K562 (cell line): ENCODE data around the gene LRRC25. TPM values are rescaled to one million over a fixed set of nuclear protein-coding genes. Genes with fewer than 3 reads are reported as not detected.
A peak's percentile ranks its signal among the peaks of the same experiment; 100 is the strongest.

ENCODE experiments used
- BRD4 ChIP-seq: fragments of 200-600 bp; sonication (generic); IDR thresholded peaks from 2 replicates; pipeline ENCODE4 v1.6.1; 2017; ENCODE audit warnings: inconsistent platforms
- CBX3 ChIP-seq, 2 experiments: IDR thresholded peaks; 1 replicate in 1 of 2; 2 replicates in 1 of 2; pipeline ENCODE4 v1.6.1; 2012; ENCODE audit warnings: inconsistent platforms in 2 of 2, low read length in 2 of 2, borderline replicate concordance in 1 of 2, control low read depth in 1 of 2
- CHCHD3 ChIP-seq: fragments of 250-450 bp; sonication (Bioruptor Pico); IDR thresholded peaks from 2 replicates; pipeline ENCODE4 v2.1.2; 2022; ENCODE audit warnings: mild to moderate bottlenecking
- ESRRB ChIP-seq: fragments of 250-450 bp; sonication (Bioruptor Pico); IDR thresholded peaks from 2 replicates; pipeline ENCODE4 v1.5.0; 2020; ENCODE audit warnings: mild to moderate bottlenecking, moderate library complexity, borderline replicate concordance
- ETV5 ChIP-seq: sonication (generic); formaldehyde crosslinking; IDR thresholded peaks from 2 replicates; pipeline ENCODE4 v1.4.0; 2020; ENCODE audit warnings: low read depth, mild to moderate bottlenecking, missing genetic modification reagents
- FIP1L1 ChIP-seq: fragments of 200-400 bp; formaldehyde crosslinking; IDR thresholded peaks from 2 replicates; pipeline ENCODE4 v1.6.1; 2018; ENCODE audit warnings: mild to moderate bottlenecking, low read depth, low read length; ENCODE audit not compliant: poor library complexity, severe bottlenecking
- HDAC3 ChIP-seq: fragments of 450-650 bp; IDR thresholded peaks from 2 replicates; pipeline ENCODE4 v1.6.1; 2018; ENCODE audit warnings: borderline replicate concordance, mild to moderate bottlenecking, moderate library complexity; ENCODE audit not compliant: partially characterized antibody
- HMG20B ChIP-seq: fragments of 250-450 bp; sonication (Bioruptor Pico); IDR thresholded peaks from 2 replicates; pipeline ENCODE4 v1.5.0; 2021; ENCODE audit warnings: mild to moderate bottlenecking
- KHSRP ChIP-seq: fragments of 450-650 bp; IDR thresholded peaks from 2 replicates; pipeline ENCODE4 v1.6.1; 2017
- NFATC3 ChIP-seq: fragments of 450-650 bp; IDR thresholded peaks from 2 replicates; pipeline ENCODE4 v1.6.1; 2017; ENCODE audit warnings: mild to moderate bottlenecking
- PCBP1 ChIP-seq: fragments of 200-400 bp; formaldehyde crosslinking; IDR thresholded peaks from 2 replicates; pipeline ENCODE4 v1.6.1; 2018; ENCODE audit warnings: mild to moderate bottlenecking, low read depth, low read length; ENCODE audit not compliant: poor library complexity, severe bottlenecking
- PML ChIP-seq: IDR thresholded peaks from 2 replicates; pipeline ENCODE4 v1.6.1; 2012; ENCODE audit warnings: low read length, inconsistent platforms
- PRMT5 ChIP-seq: sonication (generic); formaldehyde crosslinking; IDR thresholded peaks from 2 replicates; pipeline ENCODE4 v1.5.0; 2020; ENCODE audit warnings: missing genetic modification reagents
- RBM15 ChIP-seq: fragments of 200-400 bp; formaldehyde crosslinking; IDR thresholded peaks from 2 replicates; pipeline ENCODE4 v1.6.1; 2018; ENCODE audit warnings: mild to moderate bottlenecking, low read length, moderate library complexity; ENCODE audit not compliant: insufficient read depth
- STAT5A ChIP-seq: IDR thresholded peaks from 2 replicates; pipeline ENCODE4 v1.6.1; 2012; ENCODE audit warnings: low read length, inconsistent platforms, borderline replicate concordance
- TEAD4 ChIP-seq, 2 experiments: sonication (generic) in 1 of 2; formaldehyde crosslinking in 1 of 2; IDR thresholded peaks; 2 replicates each; pipeline versions ENCODE4 v1.6.1 to v1.8.0; 2012 to 2022; ENCODE audit warnings: borderline replicate concordance in 1 of 2, inconsistent platforms in 1 of 2, low read length in 1 of 2, mild to moderate bottlenecking in 1 of 2, missing genetic modification reagents in 1 of 2
- TSC22D4 ChIP-seq: fragments of 450-650 bp; IDR thresholded peaks from 2 replicates; pipeline ENCODE4 v1.6.1; 2016; ENCODE audit warnings: missing genetic modification characterization, missing biosample characterization, control low read depth
- XRCC3 ChIP-seq: fragments of 450-650 bp; IDR thresholded peaks from 2 replicates; pipeline ENCODE4 v1.6.1; 2017; ENCODE audit warnings: mild to moderate bottlenecking, moderate library complexity
- ZNF354B ChIP-seq: fragments of 250-450 bp; sonication (Bioruptor Pico); IDR thresholded peaks from 2 replicates; pipeline ENCODE4 v1.4.0; 2020
- ZNF644 ChIP-seq: fragments of 200-800 bp; sonication (Bioruptor generic); IDR thresholded peaks from 2 replicates; pipeline ENCODE4 v1.6.1; 2016; ENCODE audit warnings: low read depth, missing genetic modification characterization, missing compliant biosample characterization
- ZNF764 ChIP-seq: fragments of 250-450 bp; sonication (Bioruptor Pico); IDR thresholded peaks from 2 replicates; pipeline ENCODE4 v1.4.0; 2020; ENCODE audit warnings: low read depth, mild to moderate bottlenecking, moderate library complexity
- polyA plus RNA-seq, 8 experiments: library from polyadenylated mRNA; depleted of rRNA in 4 of 8; stranded (reverse) in 5 of 8; unstranded in 3 of 8; fragments of >200 nt; fragmentation: Nextera tagmentation in 2 of 8; fragmentation: Illumina TruSeq in 1 of 8; extraction: Ambion mirVana in 2 of 8; extraction: Trizol in 1 of 8; gene quantifications; 2 replicates each; pipeline versions ENCODE4 v1.2.1 to v1.2.3, GENCODE V29; 2011 to 2014; ENCODE audit warnings: inconsistent platforms in 1 of 8, missing spikeins in 1 of 8
- total RNA-seq, 7 experiments: library from RNA; depleted of rRNA in 6 of 7; stranded (reverse); fragments of >200 nt in 6 of 7; fragmentation: Illumina TruSeq in 2 of 7; extraction: Trizol in 2 of 7; gene quantifications; 2 replicates each; pipeline versions ENCODE4 v1.2.1 to v1.2.3, GENCODE V29; 2011 to 2021; ENCODE audit warnings: low replicate concordance in 1 of 7
- TF ChIP-seq, protein P1 (sequence below): IDR thresholded peaks from 2 replicates; pipeline ENCODE4 v1.6.1; 2011; ENCODE audit not compliant: insufficient read length; ENCODE audit errors: extremely low read depth
- TF ChIP-seq, protein P2 (sequence below), 2 experiments: fragments of 150-350 bp in 1 of 2; IDR thresholded peaks; 2 replicates each; pipeline ENCODE4 v1.6.1; 2012 to 2016; ENCODE audit warnings: low read depth in 2 of 2, low read length in 2 of 2, mild to moderate bottlenecking in 1 of 2, moderate library complexity in 1 of 2
- TF ChIP-seq, protein P3 (sequence below): fragments of 450-650 bp; formaldehyde crosslinking; IDR thresholded peaks from 2 replicates; pipeline ENCODE4 v1.4.0; 2020; ENCODE audit warnings: mild to moderate bottlenecking

The LRRC25 gene
- total and polyA plus RNA-seq, 9 of the 15 experiments (the other 6 are each of a cell fraction or from before 2014, with no cell fraction given) = 0.07 to 0.36 (median 0.10) TPM; not detected in 3

DNA sequence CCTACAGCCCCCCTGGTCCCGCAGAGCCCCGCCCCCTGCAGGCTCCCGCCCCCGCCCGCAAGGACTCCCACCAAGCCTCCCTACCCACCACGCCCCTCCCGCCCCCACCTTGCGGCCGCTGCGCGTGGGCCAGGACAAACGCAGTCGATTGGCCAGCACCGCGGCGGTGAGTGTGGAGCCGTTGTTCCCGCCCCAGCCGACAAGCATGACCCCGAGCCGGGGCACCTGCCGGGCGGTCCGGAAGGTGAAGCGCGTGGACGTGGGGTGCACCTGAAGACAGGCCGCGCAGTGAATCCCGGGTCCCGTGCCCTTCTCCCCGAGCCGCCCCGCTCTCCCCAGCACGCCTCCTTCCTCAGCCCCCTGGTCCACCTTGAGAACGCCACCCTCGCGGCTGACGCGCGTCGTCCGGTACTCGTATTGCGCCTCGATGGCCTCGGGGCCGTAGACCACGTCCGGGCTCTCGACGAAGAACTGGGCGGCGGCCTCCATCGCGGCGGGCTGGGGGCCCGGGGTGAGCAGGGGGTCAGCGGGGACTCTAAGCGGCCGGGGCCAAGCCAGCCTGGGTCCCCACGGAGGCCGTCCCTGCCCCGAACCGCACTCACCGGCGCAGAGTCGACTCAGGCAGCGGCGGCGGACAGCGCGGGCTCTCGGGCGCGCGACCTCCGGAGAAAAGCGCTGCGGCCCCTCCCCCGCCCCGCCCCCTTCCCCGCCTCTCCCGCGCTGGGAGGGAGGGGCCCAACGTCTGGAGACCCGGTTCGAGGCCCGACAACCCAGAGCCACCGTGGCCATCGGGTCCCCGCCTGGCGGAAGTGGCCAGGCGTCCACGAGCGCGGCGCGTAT is 40.3 kb upstream of the LRRC25 start, which contains the start of gene ISYNA1 (continued):
- TF ChIP-seq XRCC3 (no peak), TEAD4 (IDR thresholded peaks at IDR 0.05; ENCODE audit: low read length) (no peak), TEAD4 (CRISPR knock-in tag; IDR thresholded peaks at IDR 0.05; ENCODE audit: borderline replicate concordance) (no peak), NFATC3 (no peak), ETV5 (CRISPR knock-in tag) (0 out of 2 replicates have a peak, but pooled peaks have one; percentile 45), ZNF644 (tag) (no peak), KHSRP (no peak), HMG20B (CRISPR knock-in tag) (no peak), PRMT5 (CRISPR knock-in tag) (no peak), ESRRB (CRISPR knock-in tag) (no peak), PCBP1 (peak; percentile 55), RBM15 (no peak), BRD4 (no peak), TSC22D4 (tag) (no peak), ZNF354B (no peak), ZNF764 (CRISPR knock-in tag) (no peak), STAT5A (no peak), CHCHD3 (CRISPR knock-in tag) (no peak), HDAC3 (no peak), CBX3 (IDR thresholded peaks at IDR 0.05; ENCODE audit: borderline replicate concordance in 1 of 2, low read length in 2 of 2) (no peak), FIP1L1 (peak; percentile 49), PML (no peak; the same call in 1 of the 2 replicates)
- TF ChIP-seq, protein P1, sequence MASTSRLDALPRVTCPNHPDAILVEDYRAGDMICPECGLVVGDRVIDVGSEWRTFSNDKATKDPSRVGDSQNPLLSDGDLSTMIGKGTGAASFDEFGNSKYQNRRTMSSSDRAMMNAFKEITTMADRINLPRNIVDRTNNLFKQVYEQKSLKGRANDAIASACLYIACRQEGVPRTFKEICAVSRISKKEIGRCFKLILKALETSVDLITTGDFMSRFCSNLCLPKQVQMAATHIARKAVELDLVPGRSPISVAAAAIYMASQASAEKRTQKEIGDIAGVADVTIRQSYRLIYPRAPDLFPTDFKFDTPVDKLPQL = no peak
- TF ChIP-seq, protein P2, sequence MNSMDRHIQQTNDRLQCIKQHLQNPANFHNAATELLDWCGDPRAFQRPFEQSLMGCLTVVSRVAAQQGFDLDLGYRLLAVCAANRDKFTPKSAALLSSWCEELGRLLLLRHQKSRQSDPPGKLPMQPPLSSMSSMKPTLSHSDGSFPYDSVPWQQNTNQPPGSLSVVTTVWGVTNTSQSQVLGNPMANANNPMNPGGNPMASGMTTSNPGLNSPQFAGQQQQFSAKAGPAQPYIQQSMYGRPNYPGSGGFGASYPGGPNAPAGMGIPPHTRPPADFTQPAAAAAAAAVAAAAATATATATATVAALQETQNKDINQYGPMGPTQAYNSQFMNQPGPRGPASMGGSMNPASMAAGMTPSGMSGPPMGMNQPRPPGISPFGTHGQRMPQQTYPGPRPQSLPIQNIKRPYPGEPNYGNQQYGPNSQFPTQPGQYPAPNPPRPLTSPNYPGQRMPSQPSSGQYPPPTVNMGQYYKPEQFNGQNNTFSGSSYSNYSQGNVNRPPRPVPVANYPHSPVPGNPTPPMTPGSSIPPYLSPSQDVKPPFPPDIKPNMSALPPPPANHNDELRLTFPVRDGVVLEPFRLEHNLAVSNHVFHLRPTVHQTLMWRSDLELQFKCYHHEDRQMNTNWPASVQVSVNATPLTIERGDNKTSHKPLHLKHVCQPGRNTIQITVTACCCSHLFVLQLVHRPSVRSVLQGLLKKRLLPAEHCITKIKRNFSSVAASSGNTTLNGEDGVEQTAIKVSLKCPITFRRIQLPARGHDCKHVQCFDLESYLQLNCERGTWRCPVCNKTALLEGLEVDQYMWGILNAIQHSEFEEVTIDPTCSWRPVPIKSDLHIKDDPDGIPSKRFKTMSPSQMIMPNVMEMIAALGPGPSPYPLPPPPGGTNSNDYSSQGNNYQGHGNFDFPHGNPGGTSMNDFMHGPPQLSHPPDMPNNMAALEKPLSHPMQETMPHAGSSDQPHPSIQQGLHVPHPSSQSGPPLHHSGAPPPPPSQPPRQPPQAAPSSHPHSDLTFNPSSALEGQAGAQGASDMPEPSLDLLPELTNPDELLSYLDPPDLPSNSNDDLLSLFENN (IDR thresholded peaks at IDR 0.05; ENCODE audit: low read depth in 2 of 2, low read length in 2 of 2) = no peak
- TF ChIP-seq, protein P3, sequence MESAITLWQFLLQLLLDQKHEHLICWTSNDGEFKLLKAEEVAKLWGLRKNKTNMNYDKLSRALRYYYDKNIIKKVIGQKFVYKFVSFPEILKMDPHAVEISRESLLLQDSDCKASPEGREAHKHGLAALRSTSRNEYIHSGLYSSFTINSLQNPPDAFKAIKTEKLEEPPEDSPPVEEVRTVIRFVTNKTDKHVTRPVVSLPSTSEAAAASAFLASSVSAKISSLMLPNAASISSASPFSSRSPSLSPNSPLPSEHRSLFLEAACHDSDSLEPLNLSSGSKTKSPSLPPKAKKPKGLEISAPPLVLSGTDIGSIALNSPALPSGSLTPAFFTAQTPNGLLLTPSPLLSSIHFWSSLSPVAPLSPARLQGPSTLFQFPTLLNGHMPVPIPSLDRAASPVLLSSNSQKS = no peak
